HFFc6 (cell line): ENCODE results near the gene SLC45A2. TPM values are rescaled to one million over a fixed set of nuclear protein-coding genes. Genes with fewer than 3 reads are reported as not detected.

Experiments
- DNase-seq: peaks from one replicate; pipeline ENCODE4 v3.0.0-alpha.2; 2018
- H3K27ac Mint-ChIP-seq: 2 replicates; pipeline ENCODE4 v1.8.0; 2020; ENCODE audit warnings: mild to moderate bottlenecking, mixed read lengths
- H3K27me3 Mint-ChIP-seq: 2 replicates; pipeline ENCODE4 v1.8.0; 2021; ENCODE audit warnings: mild to moderate bottlenecking, moderate library complexity, mixed read lengths; ENCODE audit not compliant: insufficient read depth
- H3K36me3 Mint-ChIP-seq: 2 replicates; pipeline ENCODE4 v1.8.0; 2021; ENCODE audit warnings: low read depth, mixed read lengths
- H3K4me1 Mint-ChIP-seq: 2 replicates; pipeline ENCODE4 v1.8.0; 2020; ENCODE audit warnings: low read depth, mixed read lengths
- H3K4me3 Mint-ChIP-seq: 2 replicates; pipeline ENCODE4 v1.8.0; 2020; ENCODE audit warnings: mild to moderate bottlenecking, moderate library complexity, mixed read lengths
- H3K9me3 Mint-ChIP-seq: 2 replicates; pipeline ENCODE4 v1.8.0; 2020; ENCODE audit warnings: mild to moderate bottlenecking, mixed read lengths
- total RNA-seq, 6 experiments: library from RNA; stranded (reverse); fragmentation: NEBNext Ultra II Directional; extraction: Animal tissue kit (Norgen Biotek cat#: 25700); gene quantifications; 2 replicates in 1 of 6; 3 replicates in 5 of 6; pipeline ENCODE4 v1.2.3, GENCODE V29; 2021
- TF ChIP-seq, protein P1 (sequence below): fragments of 200-600 bp; sonication (generic); IDR thresholded peaks from 2 replicates; pipeline ENCODE4 v1.5.0; 2021; ENCODE audit warnings: antibody characterized with exemption, mild to moderate bottlenecking

The SLC45A2 gene
- total RNA-seq, 6 experiments from 2014 or later: not detected

- no peaks in the 10 kb centered on the region; the same call in none of the 2 replicates for H3K27me3 Mint-ChIP-seq
- H3K4me1 Mint-ChIP-seq: peaks cover 9% of the 10 kb centered on the region
- no peak overlapping the region for H3K27ac Mint-ChIP-seq
- no peaks in the 10 kb centered on the region for H3K36me3 Mint-ChIP-seq
- no peaks in the 10 kb centered on the region for H3K9me3 Mint-ChIP-seq
- H3K4me3 Mint-ChIP-seq: no peak overlapping the region
- peak; percentile 63 for DNase-seq
- TF ChIP-seq, protein P1, sequence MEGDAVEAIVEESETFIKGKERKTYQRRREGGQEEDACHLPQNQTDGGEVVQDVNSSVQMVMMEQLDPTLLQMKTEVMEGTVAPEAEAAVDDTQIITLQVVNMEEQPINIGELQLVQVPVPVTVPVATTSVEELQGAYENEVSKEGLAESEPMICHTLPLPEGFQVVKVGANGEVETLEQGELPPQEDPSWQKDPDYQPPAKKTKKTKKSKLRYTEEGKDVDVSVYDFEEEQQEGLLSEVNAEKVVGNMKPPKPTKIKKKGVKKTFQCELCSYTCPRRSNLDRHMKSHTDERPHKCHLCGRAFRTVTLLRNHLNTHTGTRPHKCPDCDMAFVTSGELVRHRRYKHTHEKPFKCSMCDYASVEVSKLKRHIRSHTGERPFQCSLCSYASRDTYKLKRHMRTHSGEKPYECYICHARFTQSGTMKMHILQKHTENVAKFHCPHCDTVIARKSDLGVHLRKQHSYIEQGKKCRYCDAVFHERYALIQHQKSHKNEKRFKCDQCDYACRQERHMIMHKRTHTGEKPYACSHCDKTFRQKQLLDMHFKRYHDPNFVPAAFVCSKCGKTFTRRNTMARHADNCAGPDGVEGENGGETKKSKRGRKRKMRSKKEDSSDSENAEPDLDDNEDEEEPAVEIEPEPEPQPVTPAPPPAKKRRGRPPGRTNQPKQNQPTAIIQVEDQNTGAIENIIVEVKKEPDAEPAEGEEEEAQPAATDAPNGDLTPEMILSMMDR: peak; percentile 88
These were observed 14.7 kb downstream of the SLC45A2 start for GRCh38 chr5:33969572-33970452.

- Mint-ChIP-seq H3K4me3 (no peak overlapping the region), H3K27me3 (peaks cover 1% of the 10 kb centered on the region), H3K27ac (no peak overlapping the region), H3K4me1 (peaks cover 5% of the 10 kb centered on the region), H3K9me3 (no peaks in the 10 kb centered on the region), H3K36me3 (no peaks in the 10 kb centered on the region)
- no peak for DNase-seq
- TF ChIP-seq, protein P1: no peak
These were observed 16.1 kb downstream of the SLC45A2 start for GRCh38 chr5:33968211-33969005.

GRCh38 chr5:33966805-33967204, 17.7 kb downstream of the SLC45A2 start:
- Mint-ChIP-seq H3K36me3 (no peaks in the 10 kb centered on the region), H3K27me3 (peaks cover 2% of the 10 kb centered on the region), H3K4me3 (no peak overlapping the region), H3K9me3 (no peaks in the 10 kb centered on the region), H3K4me1 (peaks cover 5% of the 10 kb centered on the region; the same call in 1 of the 2 replicates), H3K27ac (no peak overlapping the region)
- TF ChIP-seq, protein P1: no peak
- DNase-seq: no peak

GRCh38 chr5:33964132-33964700, 20.3 kb downstream of the SLC45A2 start:
- H3K27ac Mint-ChIP-seq: no peak overlapping the region

GRCh38 chr5:33958176-33958575, 26.3 kb downstream of the SLC45A2 start:
- H3K4me1 Mint-ChIP-seq: no peaks in the 10 kb centered on the region
- H3K27me3 Mint-ChIP-seq: peaks cover 7% of the 10 kb centered on the region; the same call in 1 of the 2 replicates
- no peak for DNase-seq
- peaks cover 4% of the 10 kb centered on the region; the same call in 1 of the 2 replicates for H3K9me3 Mint-ChIP-seq
- no peak overlapping the region for H3K27ac Mint-ChIP-seq
- no peaks in the 10 kb centered on the region for H3K36me3 Mint-ChIP-seq
- H3K4me3 Mint-ChIP-seq: no peak overlapping the region
- TF ChIP-seq, protein P1: no peak

More at GRCh38 chr5:33964132-33964700, 20.3 kb downstream of the SLC45A2 start:
- TF ChIP-seq, protein P1: no peak
- H3K4me3 Mint-ChIP-seq: no peak overlapping the region
- DNase-seq: no peak
- peaks cover 6% of the 10 kb centered on the region; the same call in 1 of the 2 replicates for H3K27me3 Mint-ChIP-seq
- H3K4me1 Mint-ChIP-seq: no peaks in the 10 kb centered on the region
- H3K36me3 Mint-ChIP-seq: no peaks in the 10 kb centered on the region
- no peaks in the 10 kb centered on the region for H3K9me3 Mint-ChIP-seq
